Progenitor cell of endocrine pancreas (in vitro differentiated cells): ENCODE data around the gene PLAAT4. TPM values are rescaled to one million over a fixed set of nuclear protein-coding genes. Genes with fewer than 3 reads are reported as not detected.

Source experiments
- DNase-seq: peaks from one replicate; pipeline ENCODE4 v3.0.0; 2021; ENCODE audit warnings: low spot score; ENCODE audit not compliant: unreplicated experiment
- H3K27ac Mint-ChIP-seq: 2 replicates; pipeline ENCODE4 v1.8.0; 2021; ENCODE audit warnings: mild to moderate bottlenecking, moderate library complexity, mixed read lengths
- H3K27me3 Mint-ChIP-seq: 2 replicates; pipeline ENCODE4 v1.8.0; 2021; ENCODE audit warnings: mixed read lengths
- H3K36me3 Mint-ChIP-seq: 2 replicates; pipeline ENCODE4 v1.8.0; 2022; ENCODE audit warnings: mixed read lengths; ENCODE audit not compliant: insufficient read depth
- H3K4me1 Mint-ChIP-seq: 2 replicates; pipeline ENCODE4 v1.8.0; 2021; ENCODE audit warnings: low read depth, mixed read lengths
- H3K4me3 Mint-ChIP-seq: 2 replicates; pipeline ENCODE4 v1.8.0; 2021; ENCODE audit warnings: low read depth, mild to moderate bottlenecking, moderate library complexity, mixed read lengths
- H3K9me3 Mint-ChIP-seq: 2 replicates; pipeline ENCODE4 v1.8.0; 2021; ENCODE audit warnings: low read depth, mixed read lengths
- total RNA-seq: library from RNA; stranded (reverse); gene quantifications from 2 replicates; pipeline ENCODE4 v1.2.1, GENCODE V29; 2021
- TF ChIP-seq, protein P1 (sequence below): fragments of 200-600 bp; sonication (generic); IDR thresholded peaks from one replicate; pipeline ENCODE4 v1.5.0; 2021; ENCODE audit warnings: antibody characterized with exemption, mild to moderate bottlenecking; ENCODE audit not compliant: unreplicated experiment

The PLAAT4 gene
- total RNA-seq, 1 donor from 2014 or later: not detected

DNA sequence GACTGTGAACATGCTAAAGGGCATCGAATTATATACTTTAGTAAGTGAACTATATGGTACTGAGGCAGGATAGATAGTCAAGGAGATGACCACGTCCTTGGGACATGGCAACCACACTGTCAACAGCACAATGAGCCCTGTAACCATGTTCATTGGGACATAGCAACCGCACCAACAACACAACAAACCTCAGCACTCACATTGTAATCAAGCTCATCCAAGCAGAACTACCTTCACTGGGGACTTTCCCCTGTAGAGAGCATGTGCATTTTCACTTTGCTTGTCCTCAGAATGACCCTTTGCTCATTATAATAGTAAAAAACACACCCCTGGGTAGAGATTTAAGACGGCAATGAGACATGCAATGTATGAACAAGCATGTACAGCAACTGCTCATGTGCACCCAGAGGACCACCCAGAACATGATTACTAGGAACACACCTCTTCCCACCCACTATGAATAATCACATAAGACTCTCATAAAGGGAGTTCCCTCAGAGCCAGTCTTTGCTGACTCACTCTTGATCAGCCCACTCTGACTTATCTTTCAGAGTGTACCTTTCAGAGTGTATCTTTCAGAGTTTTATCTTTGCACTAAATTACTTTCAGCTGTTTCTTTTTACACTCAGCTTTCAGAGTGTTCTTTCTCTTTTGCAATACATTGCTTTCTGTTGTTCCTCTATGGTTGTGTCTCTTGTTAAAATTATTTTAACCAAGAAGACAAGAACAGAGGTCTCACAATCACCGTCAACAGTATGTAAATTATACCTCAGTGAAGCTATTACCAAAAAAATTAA, 30.6 kb downstream of the PLAAT4 start:
- Mint-ChIP-seq H3K9me3 (no peaks in the 10 kb centered on the region), H3K4me3 (no peak overlapping the region), H3K36me3 (no peaks in the 10 kb centered on the region), H3K27ac (peak overlapping the region; percentile 73), H3K4me1 (peaks cover 16% of the 10 kb centered on the region), H3K27me3 (no peaks in the 10 kb centered on the region)
- DNase-seq: no peak
- TF ChIP-seq, protein P1, sequence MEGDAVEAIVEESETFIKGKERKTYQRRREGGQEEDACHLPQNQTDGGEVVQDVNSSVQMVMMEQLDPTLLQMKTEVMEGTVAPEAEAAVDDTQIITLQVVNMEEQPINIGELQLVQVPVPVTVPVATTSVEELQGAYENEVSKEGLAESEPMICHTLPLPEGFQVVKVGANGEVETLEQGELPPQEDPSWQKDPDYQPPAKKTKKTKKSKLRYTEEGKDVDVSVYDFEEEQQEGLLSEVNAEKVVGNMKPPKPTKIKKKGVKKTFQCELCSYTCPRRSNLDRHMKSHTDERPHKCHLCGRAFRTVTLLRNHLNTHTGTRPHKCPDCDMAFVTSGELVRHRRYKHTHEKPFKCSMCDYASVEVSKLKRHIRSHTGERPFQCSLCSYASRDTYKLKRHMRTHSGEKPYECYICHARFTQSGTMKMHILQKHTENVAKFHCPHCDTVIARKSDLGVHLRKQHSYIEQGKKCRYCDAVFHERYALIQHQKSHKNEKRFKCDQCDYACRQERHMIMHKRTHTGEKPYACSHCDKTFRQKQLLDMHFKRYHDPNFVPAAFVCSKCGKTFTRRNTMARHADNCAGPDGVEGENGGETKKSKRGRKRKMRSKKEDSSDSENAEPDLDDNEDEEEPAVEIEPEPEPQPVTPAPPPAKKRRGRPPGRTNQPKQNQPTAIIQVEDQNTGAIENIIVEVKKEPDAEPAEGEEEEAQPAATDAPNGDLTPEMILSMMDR: no peak

DNA sequence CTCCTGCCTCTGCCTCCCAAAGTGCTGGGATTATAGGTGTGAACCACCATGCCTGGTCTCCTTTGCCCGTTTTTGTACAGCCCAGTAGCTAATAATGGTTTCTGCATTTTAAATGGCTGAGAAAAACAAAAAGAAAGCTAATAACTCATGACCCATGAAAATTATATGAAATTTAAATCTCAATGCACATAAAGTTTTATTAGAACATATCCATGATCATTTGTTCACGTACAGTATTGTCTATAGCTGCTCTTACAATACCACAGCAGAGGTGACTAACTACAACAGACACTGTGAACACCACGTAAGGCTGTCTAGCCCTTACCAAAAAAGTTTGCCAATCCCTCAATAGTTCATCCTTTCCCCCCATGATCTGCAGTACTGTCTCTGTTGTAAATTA, 33.0 kb downstream of the PLAAT4 start:
- Mint-ChIP-seq H3K4me3 (no peak overlapping the region), H3K27ac (no peak overlapping the region), H3K4me1 (peaks cover 19% of the 10 kb centered on the region), H3K9me3 (no peaks in the 10 kb centered on the region), H3K27me3 (no peaks in the 10 kb centered on the region), H3K36me3 (peaks cover 13% of the 10 kb centered on the region)
- TF ChIP-seq, protein P1: no peak
- no peak for DNase-seq

DNA sequence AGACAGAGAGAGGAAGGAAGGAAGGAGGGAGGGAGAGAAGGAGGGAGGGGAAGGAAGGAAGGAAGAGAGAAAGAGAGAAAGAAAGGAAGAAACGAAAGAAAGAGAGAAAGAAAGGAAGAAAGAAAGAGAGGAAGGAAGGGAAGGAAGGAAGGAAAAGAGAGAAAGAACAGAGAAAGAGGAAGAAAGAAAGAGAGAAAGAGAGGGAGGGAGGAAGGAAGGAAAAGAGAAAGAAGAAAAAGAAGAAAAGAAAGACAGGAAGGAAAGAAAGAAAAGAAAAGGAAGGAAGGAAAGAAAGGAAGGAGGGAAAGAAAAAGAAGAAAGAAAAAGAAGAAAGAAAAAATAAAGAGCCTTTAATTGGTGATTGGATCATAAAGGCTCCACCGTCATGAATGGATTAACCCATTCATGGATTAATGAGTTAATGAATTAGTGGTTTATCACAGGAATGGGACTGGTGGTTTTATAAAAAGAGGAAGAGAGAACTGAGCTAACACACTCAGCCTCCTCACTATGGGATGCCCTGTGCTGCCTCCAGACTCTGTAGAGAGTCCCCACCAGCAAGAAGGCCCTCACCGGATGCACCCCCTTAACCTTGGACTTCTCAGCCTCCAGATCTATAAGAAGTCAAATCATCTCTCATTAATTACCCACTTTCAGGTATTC, 35.5 kb downstream of the PLAAT4 start:
- DNase-seq: no peak

DNA sequence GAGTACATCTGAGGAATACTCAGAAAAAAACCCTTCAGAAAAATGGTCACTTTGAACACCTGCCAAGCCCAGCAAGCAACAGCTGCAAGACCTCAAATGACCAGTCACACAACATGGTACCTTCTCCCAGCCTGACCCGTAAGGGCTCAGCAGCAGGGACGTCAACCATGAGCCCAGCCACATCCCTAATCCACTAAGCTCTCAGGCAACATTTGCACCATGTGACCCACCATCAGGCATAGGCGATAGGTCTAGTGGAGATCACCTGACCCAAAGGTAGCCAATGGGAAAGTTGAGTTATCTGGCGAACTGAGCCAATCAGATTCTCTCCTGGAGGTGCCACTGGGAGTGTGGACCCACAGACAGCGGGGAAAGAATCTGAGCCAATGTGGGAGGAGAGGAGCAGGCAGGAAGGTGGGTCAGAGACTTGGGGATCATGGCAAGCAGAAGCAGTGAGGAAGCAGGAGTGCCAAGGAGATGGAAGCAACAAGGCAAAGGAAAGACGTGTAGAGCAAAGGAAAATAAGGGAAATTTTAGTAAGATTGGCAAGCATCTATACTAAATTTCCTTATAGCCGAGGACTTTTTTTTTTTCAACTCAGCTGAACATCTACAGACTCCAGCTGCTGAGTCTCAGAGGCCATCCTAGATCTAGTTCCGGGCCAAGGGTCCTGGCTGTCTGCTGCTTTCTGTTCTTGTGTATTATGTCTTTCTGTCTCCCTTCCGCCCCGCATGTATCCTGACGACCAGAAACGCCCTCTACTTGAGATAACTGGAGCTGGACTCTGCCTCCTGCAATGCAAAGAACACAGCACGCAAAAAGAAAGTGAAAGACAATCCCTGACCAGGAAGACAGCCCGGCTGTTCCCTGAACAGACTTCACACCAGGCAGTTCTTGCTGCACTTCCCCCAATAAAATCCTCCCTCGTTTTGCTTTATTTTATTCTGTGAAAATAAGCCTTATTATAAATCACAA, 37.6 kb downstream of the PLAAT4 start:
- DNase-seq: no peak
- Mint-ChIP-seq H3K27ac (peak overlapping the region; percentile 38), H3K9me3 (no peaks in the 10 kb centered on the region), H3K36me3 (peaks cover 34% of the 10 kb centered on the region), H3K27me3 (no peaks in the 10 kb centered on the region), H3K4me1 (peaks cover 12% of the 10 kb centered on the region), H3K4me3 (no peak overlapping the region)
- TF ChIP-seq, protein P1: no peak

More for the DNA sequence above, 35.5 kb downstream of the PLAAT4 start:
- Mint-ChIP-seq H3K27ac (no peak overlapping the region), H3K36me3 (peaks cover 23% of the 10 kb centered on the region), H3K4me3 (no peak overlapping the region), H3K9me3 (no peaks in the 10 kb centered on the region), H3K27me3 (no peaks in the 10 kb centered on the region), H3K4me1 (peaks cover 21% of the 10 kb centered on the region)
- TF ChIP-seq, protein P1: no peak
